ENCODE results near the gene STAT3.
"Not testable (repeated sequence)": the region's sequence is repeated elsewhere in the genome, so short reads cannot be mapped to it uniquely, and the experiment has no call there.

Gene STAT3

DNA sequence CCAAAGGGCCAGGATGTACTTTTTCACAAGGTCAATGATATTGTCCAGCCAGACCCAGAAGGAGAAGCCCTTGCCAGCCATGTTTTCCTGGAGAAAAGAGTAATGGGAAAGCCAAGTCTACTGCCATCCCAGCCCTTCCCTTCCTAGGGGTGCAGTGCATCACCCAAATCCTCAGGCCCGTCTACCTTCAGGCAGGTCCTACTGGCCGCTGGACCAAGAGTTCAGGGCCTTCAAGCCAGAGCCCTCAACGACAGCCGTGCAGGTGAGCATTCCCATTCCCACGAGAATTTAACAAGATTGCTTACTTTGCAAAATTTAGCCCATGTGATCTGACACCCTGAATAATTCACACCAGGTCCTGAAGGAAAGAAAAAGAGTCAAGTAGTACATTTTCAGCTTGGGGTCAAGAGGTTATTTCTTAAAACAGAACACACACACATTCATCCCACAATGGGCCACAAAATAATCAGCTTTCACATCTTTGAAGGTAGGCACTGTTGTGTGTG is 64.9 kb downstream of the STAT3 start:
- H3K9ac ChIP-seq (ENCODE audit: insufficient read length) = no peak overlapping the region
- TF ChIP-seq EZH2 (IDR thresholded peaks at IDR 0.05) (no peak), FOXP2 (optimal IDR thresholded peaks at IDR 0.05; ENCODE audit: control extremely low read depth, extremely low read length, insufficient read depth) (no peak), POLR2AphosphoS5 (IDR thresholded peaks at IDR 0.05; ENCODE audit: borderline replicate concordance, low read depth, low read length) (no peak)
- no peaks in the 10 kb centered on the region for H3K9me3 ChIP-seq (ENCODE audit: low read depth, low read length)
- no peak for DNase-seq (ENCODE audit: low read depth, low spot score)
- H3K36me3 ChIP-seq (ENCODE audit: insufficient read depth, low read length) = peaks cover 25% of the 10 kb centered on the region
- H3K4me3 ChIP-seq = no peak overlapping the region
- no peak overlapping the region for H3K27ac ChIP-seq

DNA sequence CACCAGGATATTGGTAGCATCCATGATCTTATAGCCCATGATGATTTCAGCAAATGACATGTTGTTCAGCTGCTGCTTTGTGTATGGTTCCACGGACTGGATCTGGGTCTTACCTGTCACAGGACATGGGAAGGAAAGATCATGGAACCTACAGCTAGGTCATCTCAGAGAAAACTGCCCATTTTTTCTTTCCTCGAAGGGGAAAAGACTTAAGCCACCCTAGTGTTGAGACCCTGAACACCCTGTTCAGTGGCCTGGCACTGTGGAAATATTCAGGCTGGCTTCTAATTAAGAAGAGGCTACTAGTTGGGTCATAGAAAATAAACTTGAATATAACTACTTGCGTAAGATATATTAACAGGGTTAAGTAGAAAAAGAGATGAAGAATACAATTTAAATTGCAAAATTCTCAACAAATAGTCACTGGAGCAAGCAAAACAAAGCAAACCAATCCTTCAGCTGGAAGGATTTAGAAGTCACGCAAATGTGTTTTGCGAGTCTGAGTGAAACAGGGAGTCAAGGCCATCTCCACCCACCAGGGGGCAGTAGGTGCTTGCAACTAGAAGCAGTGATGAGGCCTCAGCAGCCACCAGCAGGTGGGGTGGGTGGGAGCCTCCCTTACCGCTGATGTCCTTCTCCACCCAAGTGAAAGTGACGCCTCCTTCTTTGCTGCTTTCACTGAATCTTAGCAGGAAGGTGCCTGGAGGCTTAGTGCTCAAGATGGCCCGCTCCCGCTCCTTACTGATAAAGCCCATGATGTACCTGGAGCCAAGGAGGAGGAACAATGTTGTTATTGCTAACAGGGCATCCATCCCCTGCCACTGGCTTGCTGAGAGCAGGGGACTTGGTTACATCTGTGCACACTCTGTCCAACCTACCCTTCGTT is 65.6 kb downstream of the STAT3 start:
- DNase-seq (ENCODE audit: low read depth, low spot score) = peak; percentile 84
- Histone ChIP-seq H3K9ac (ENCODE audit: insufficient read length) (no peak overlapping the region), H3K36me3 (ENCODE audit: insufficient read depth, low read length) (peaks cover 25% of the 10 kb centered on the region), H3K9me3 (ENCODE audit: low read depth, low read length) (no peaks in the 10 kb centered on the region), H3K4me3 (no peak overlapping the region), H3K27ac (no peak overlapping the region)
- TF ChIP-seq FOXP2 (optimal IDR thresholded peaks at IDR 0.05; ENCODE audit: control extremely low read depth, extremely low read length, insufficient read depth) (no peak), POLR2AphosphoS5 (IDR thresholded peaks at IDR 0.05; ENCODE audit: borderline replicate concordance, low read depth, low read length) (0 out of 2 replicates have a peak, but pooled peaks have one; percentile 10)

DNA sequence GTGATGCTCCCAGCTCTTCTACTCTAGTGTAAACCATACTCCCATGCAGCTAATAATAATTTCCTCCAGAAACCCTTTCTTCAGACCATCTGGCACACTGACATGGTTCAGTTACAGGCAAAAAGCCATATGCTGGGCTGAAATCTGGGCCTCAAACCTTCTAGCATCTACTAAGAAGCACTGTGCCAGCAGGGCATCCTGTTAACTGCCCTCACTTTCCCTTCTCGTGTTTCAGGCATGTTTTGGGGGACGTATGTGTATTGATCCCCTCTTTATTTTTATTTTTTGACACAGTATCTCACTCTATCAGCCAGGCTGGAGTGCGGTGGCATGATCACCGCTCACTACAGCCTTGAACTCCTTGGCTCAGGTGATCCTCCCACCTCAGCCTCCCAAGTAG is 66.7 kb downstream of the STAT3 start:
- DNase-seq (ENCODE audit: low read depth, low spot score) = no peak
- H3K27ac ChIP-seq = no peak overlapping the region
- no peak overlapping the region for H3K4me3 ChIP-seq
- TF ChIP-seq FOXP2 (optimal IDR thresholded peaks at IDR 0.05; ENCODE audit: control extremely low read depth, extremely low read length, insufficient read depth) = no peak
- TF ChIP-seq POLR2AphosphoS5 (IDR thresholded peaks at IDR 0.05; ENCODE audit: borderline replicate concordance, low read depth, low read length) = no peak
- no peak for TF ChIP-seq EZH2 (IDR thresholded peaks at IDR 0.05)
- H3K36me3 ChIP-seq (ENCODE audit: insufficient read depth, low read length) = peaks cover 17% of the 10 kb centered on the region
- no peak overlapping the region for H3K9ac ChIP-seq (ENCODE audit: insufficient read length)
- H3K9me3 ChIP-seq (ENCODE audit: low read depth, low read length) = no peaks in the 10 kb centered on the region

DNA sequence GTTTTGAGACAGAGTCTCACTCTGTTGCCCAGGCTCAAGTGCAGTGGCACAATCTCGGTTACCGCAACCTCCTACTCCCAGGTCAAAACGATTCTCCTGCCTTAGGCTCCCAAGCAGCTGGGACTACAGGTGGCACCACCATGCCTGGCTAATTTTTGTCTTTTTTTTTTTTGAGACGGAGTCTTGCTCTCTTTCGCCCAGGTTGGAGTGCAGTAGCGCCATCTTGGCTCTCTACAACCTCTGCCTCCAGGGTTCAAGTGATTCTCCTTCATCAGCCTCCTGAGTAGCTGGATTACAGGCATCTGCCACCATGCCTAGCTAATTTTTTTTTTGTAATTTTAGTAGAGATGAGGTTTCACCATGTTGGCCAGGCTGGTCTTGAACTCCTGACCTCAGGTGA is 70.3 kb downstream of the STAT3 start:
- DNase-seq (ENCODE audit: low read depth, low spot score); H3K9ac ChIP-seq (ENCODE audit: insufficient read length); H3K4me3 ChIP-seq; H3K9me3 ChIP-seq (ENCODE audit: low read depth, low read length); H3K27ac ChIP-seq: not testable (repeated sequence)
- peaks cover 21% of the 10 kb centered on the region for H3K36me3 ChIP-seq (ENCODE audit: insufficient read depth, low read length)

DNA sequence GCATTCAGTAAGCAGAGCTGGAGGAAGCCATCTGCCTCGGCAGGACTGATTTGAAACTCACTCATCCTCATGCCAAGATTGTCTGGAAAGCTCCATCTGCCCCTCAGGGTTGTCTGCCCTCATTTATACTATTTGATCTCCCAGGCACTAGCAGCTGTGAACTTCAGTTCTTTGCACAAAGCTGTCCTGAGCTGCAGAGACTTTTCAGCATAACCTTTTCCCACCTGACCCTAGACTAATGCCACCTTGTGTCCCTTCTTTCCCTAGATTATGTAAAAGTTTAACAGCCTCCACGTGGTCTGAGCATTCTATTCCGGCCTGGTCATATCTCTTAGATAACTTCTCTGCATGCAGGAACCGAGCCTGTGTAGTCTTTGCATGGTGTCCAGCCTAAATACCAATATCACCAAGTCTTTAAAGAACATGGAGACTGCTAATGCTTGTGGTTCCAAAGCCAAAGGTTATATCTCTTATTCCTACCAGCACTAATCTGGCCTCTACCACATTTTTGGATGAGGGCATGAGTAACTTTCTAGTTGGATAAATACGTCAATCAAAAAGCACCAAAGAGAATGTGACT is 70.9 kb downstream of the STAT3 start:
- no peak for TF ChIP-seq EZH2 (IDR thresholded peaks at IDR 0.05)
- TF ChIP-seq FOXP2 (optimal IDR thresholded peaks at IDR 0.05; ENCODE audit: control extremely low read depth, extremely low read length, insufficient read depth) = no peak
- Histone ChIP-seq H3K9ac (ENCODE audit: insufficient read length) (no peak overlapping the region), H3K27ac (no peak overlapping the region), H3K9me3 (ENCODE audit: low read depth, low read length) (no peaks in the 10 kb centered on the region), H3K4me3 (no peak overlapping the region), H3K36me3 (ENCODE audit: insufficient read depth, low read length) (peaks cover 17% of the 10 kb centered on the region)
- DNase-seq (ENCODE audit: low read depth, low spot score) = no peak

DNA sequence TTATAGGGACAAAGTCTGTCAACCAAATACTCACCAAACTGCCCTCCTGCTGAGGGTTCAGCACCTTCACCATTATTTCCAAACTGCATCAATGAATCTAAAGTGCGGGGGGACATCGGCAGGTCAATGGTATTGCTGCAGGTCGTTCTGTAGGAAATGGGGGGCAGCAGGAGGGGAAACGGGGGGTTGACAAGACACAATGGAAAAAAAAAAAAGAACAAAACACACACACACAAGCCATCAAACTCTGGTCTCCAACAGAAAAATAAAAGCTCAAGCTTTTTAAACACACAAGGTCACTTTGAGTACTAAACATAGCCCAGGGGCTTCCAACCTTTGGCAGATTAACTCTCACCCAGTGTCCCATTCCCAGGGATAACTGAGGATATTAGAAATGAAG is 71.5 kb downstream of the STAT3 start:
- DNase-seq (ENCODE audit: low read depth, low spot score) = no peak
- Histone ChIP-seq H3K9ac (ENCODE audit: insufficient read length) (no peak overlapping the region), H3K9me3 (ENCODE audit: low read depth, low read length) (no peaks in the 10 kb centered on the region), H3K36me3 (ENCODE audit: insufficient read depth, low read length) (peaks cover 11% of the 10 kb centered on the region; the same call in 1 of the 2 replicates), H3K4me3 (no peak overlapping the region), H3K27ac (no peak overlapping the region)
- TF ChIP-seq FOXP2 (optimal IDR thresholded peaks at IDR 0.05; ENCODE audit: control extremely low read depth, extremely low read length, insufficient read depth) (no peak), EZH2 (IDR thresholded peaks at IDR 0.05) (no peak), POLR2AphosphoS5 (IDR thresholded peaks at IDR 0.05; ENCODE audit: borderline replicate concordance, low read depth, low read length) (no peak)

DNA sequence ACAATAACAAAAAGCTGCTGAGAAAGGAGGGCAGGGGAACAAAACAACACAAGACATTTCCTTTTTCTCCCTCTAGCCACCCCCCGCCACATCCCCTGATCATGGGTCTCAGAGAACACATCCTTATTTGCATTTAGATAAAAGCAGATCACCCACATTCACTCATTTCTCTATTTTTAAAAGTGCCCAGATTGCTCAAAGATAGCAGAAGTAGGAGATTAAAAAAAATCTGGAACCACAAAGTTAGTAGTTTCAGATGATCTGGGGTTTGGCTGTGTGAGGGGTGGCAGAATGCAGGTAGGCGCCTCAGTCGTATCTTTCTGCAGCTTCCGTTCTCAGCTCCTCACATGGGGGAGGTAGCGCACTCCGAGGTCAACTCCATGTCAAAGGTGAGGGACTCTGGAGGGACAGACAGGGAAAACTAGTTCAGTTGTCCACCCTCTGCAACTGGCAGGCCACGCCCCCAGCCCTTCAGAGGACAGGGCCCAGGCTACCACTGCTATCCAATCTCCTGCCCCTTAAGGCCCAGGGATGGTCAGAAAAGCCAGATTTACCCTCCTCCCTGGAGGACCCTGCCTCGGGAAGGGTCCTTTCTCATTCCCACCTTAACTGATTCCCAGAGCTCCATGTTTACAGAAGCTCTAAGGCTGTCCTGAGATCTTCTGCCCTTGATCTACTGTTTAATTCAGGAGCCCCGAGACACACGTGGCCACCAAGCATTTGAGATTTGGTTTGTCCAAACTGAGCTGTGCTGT is 72.7 kb downstream of the STAT3 start:
- Histone ChIP-seq H3K36me3 (ENCODE audit: insufficient read depth, low read length) (peaks cover 9% of the 10 kb centered on the region; the same call in 1 of the 2 replicates), H3K9ac (ENCODE audit: insufficient read length) (no peak overlapping the region), H3K4me3 (no peak overlapping the region), H3K27ac (no peak overlapping the region), H3K9me3 (ENCODE audit: low read depth, low read length) (no peaks in the 10 kb centered on the region)
- TF ChIP-seq FOXP2 (optimal IDR thresholded peaks at IDR 0.05; ENCODE audit: control extremely low read depth, extremely low read length, insufficient read depth) (no peak), POLR2AphosphoS5 (IDR thresholded peaks at IDR 0.05; ENCODE audit: borderline replicate concordance, low read depth, low read length) (no peak)
- no peak for DNase-seq (ENCODE audit: low read depth, low spot score)

DNA sequence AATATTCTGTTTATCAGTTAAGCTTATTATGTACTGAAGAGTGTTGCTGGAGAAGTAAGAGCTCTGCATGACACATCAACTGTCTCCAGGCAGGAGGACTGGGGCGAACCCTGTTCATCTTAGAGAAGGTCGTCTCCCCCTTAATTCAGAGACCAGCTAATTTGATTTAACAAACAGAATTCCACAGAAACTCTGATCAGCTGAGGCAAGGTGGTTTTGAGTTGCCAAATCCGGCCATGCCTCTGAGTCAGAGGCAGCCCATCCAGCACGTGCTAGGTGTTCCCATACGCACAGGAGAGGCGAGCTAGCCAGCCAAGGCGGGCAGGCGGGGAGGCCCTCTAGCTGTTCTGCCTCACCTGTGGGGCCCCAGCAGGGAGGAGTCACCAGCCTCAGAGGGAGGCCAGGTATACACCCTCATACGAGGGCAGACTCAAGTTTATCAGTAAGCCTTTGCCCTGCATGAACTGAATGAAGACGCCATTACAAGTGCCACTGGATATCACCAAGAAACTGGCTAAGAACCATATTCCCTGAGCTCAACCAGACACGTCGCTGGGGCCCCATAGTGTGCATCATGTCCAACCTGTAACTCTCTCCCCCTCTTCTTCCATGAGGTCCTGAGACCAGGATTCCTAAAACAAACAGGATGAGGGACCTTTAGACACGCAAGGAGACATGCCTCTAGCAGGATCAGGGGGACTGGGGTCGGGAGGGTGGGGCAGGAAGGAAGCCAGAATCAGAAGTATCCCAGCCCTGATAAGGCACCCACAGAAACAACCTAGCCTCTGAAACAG is 74.3 kb downstream of the STAT3 start:
- TF ChIP-seq EZH2 (IDR thresholded peaks at IDR 0.05) (no peak), FOXP2 (optimal IDR thresholded peaks at IDR 0.05; ENCODE audit: control extremely low read depth, extremely low read length, insufficient read depth) (no peak), POLR2AphosphoS5 (IDR thresholded peaks at IDR 0.05; ENCODE audit: borderline replicate concordance, low read depth, low read length) (no peak)
- H3K36me3 ChIP-seq (ENCODE audit: insufficient read depth, low read length) = peaks cover 9% of the 10 kb centered on the region; the same call in 1 of the 2 replicates
- no peak overlapping the region for H3K9ac ChIP-seq (ENCODE audit: insufficient read length)
- no peaks in the 10 kb centered on the region for H3K9me3 ChIP-seq (ENCODE audit: low read depth, low read length)
- no peak for DNase-seq (ENCODE audit: low read depth, low spot score)
- H3K4me3 ChIP-seq = no peak overlapping the region
- H3K27ac ChIP-seq = peak overlapping the region; percentile 70

Measured in SK-N-MC (cell line).